ENCODE measurements around the gene HOXB7. TPM values are rescaled to one million over a fixed set of nuclear protein-coding genes. Genes with fewer than 3 reads are reported as not detected.

HOXB7 gene
- total RNA-seq, 1 experiment from 2014 or later, result 28.2 TPM

DNA sequence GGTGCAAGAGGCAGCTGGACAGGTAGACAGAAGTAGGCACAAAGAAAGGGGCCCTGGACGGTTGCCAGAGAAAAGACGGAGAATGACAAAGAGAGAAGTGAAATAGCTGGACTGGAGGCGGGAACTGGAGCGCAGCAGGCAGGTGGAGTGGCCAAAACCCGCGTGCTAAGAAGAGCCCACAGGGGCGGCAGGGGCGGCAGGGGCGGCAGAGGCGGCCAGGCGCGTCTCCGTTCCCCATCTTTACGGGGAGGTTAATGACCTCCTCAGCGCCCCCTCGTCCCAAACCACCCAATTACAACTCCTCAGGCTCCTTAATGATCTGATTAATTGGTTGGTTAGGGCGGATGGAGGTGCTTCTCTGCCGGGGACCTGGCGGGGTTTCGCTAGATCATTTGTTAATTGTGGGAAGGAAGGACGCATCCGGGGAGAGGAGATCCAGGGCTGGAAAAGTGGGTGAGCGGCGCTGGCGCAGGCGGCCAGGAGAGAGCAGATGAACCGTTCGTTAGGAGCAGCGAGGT, 30.8 kb upstream of the HOXB7 start:
- H3K36me3 ChIP-seq (ENCODE audit: low read depth), result no peaks in the 10 kb centered on the region
- no peaks in the 10 kb centered on the region for H4K20me1 ChIP-seq (ENCODE audit: insufficient read depth)
- no peak for DNase-seq
- no peaks in the 10 kb centered on the region for H3K79me2 ChIP-seq (ENCODE audit: low read depth)
- H3K4me1 ChIP-seq (replicated peaks; ENCODE audit: insufficient read depth), result no peaks in the 10 kb centered on the region
- no TSS peak for BruUV-seq (replicated peaks)
- no peak overlapping the region for H3K4me3 ChIP-seq
- no peaks in the 10 kb centered on the region for H3F3A ChIP-seq (ENCODE audit: insufficient read depth, low read depth)
- H2AFZ ChIP-seq, result no peak overlapping the region
- ChIA-PET CTCF (no interaction called here), POLR2A (ENCODE audit: unreplicated experiment) (no interaction called here)
- no peaks in the 10 kb centered on the region for H3K9me3 ChIP-seq (ENCODE audit: insufficient read depth, low read depth)
- no peak overlapping the region for H3K4me2 ChIP-seq
- TF ChIP-seq, protein P1, sequence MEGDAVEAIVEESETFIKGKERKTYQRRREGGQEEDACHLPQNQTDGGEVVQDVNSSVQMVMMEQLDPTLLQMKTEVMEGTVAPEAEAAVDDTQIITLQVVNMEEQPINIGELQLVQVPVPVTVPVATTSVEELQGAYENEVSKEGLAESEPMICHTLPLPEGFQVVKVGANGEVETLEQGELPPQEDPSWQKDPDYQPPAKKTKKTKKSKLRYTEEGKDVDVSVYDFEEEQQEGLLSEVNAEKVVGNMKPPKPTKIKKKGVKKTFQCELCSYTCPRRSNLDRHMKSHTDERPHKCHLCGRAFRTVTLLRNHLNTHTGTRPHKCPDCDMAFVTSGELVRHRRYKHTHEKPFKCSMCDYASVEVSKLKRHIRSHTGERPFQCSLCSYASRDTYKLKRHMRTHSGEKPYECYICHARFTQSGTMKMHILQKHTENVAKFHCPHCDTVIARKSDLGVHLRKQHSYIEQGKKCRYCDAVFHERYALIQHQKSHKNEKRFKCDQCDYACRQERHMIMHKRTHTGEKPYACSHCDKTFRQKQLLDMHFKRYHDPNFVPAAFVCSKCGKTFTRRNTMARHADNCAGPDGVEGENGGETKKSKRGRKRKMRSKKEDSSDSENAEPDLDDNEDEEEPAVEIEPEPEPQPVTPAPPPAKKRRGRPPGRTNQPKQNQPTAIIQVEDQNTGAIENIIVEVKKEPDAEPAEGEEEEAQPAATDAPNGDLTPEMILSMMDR (conservative IDR thresholded peaks at IDR 0.05), result no peak
- TF ChIP-seq EZH2 (IDR thresholded peaks at IDR 0.05; ENCODE audit: low read depth), result no peak
- H3K27ac ChIP-seq, result no peak overlapping the region
- intact Hi-C loops (cut with micrococcal nuclease; ENCODE audit: unreplicated experiment), result no loop called here
- H3K9me2 ChIP-seq (ENCODE audit: insufficient read depth), result no peaks in the 10 kb centered on the region
- peaks cover 90% of the 10 kb centered on the region for H3K27me3 ChIP-seq (ENCODE audit: insufficient read depth, low read depth)

DNA sequence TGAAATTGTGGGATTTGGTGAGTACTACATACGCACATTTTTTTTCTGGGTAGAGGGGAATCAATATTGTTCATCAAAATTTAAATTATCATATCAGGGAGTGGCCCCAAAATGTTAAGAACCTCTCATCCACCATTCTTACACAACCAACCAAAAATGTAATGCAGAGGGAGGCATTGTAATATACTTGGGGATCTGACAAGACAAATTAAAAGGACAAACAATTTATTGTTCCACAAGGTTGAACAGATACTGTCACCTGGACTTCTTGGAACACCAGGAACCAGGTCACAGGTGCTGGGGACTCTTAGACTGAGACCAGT, 30.0 kb upstream of the HOXB7 start:
- ChIA-PET CTCF (no interaction called here), POLR2A (ENCODE audit: unreplicated experiment) (no interaction called here)
- Histone ChIP-seq H3K4me3 (no peak overlapping the region), H2AFZ (no peak overlapping the region), H3K27me3 (ENCODE audit: insufficient read depth, low read depth) (peaks cover 88% of the 10 kb centered on the region), H3F3A (ENCODE audit: insufficient read depth, low read depth) (no peaks in the 10 kb centered on the region), H3K4me1 (replicated peaks; ENCODE audit: insufficient read depth) (no peaks in the 10 kb centered on the region), H3K4me2 (no peak overlapping the region), H3K79me2 (ENCODE audit: low read depth) (no peaks in the 10 kb centered on the region), H3K27ac (no peak overlapping the region), H3K36me3 (ENCODE audit: low read depth) (no peaks in the 10 kb centered on the region), H3K9me3 (ENCODE audit: insufficient read depth, low read depth) (no peaks in the 10 kb centered on the region), H4K20me1 (ENCODE audit: insufficient read depth) (no peaks in the 10 kb centered on the region), H3K9me2 (ENCODE audit: insufficient read depth) (no peaks in the 10 kb centered on the region)
- no TSS peak for BruUV-seq (replicated peaks)
- no peak for DNase-seq
- intact Hi-C loops (cut with micrococcal nuclease; ENCODE audit: unreplicated experiment), result no loop called here
- TF ChIP-seq, protein P1 (conservative IDR thresholded peaks at IDR 0.05), result no peak
- no peak for TF ChIP-seq EZH2 (IDR thresholded peaks at IDR 0.05; ENCODE audit: low read depth)

DNA sequence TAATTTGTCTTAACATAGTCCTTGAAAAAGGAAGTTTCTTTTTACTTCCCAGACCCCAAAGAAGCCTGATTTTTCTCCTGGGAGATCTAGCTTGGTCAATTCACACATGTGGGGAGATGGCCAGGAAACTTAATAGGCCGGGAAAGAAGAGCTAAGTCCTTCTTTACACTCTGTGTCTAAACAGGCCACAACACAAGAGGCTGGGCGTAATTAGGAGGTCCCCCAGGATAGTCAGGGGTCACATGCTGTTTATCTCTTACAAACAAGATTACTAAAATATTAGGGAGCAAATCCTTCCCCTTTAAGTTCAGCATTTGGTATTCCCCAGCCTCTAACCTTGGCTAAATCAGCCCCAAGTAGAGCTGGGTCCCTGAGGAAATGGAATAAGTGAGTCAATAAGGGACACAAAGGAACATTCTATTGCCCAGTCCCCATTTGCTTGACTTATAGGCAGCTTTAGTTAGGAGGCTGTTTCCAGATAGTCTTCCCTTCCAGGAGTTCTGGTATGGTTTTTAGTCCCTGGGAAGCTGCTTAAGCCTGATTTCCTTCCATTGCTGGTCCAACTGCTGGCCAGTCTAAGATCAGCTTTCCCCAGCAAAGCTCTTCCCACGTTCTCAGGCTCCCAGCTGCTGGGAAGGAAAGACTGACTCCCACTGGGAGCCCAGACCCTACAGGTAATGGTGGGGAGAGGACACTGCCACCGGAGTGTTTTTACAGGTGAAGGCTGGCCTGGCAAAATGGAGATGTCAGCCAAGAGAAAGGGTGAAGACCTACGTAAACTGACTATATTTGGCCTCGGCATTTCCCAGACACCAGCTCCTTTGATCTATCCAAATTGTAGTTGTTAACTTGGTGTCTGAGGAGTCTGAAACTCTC, 29.4 kb upstream of the HOXB7 start:
- BruUV-seq (replicated peaks), result no TSS peak
- DNase-seq, result no peak

More for the DNA sequence above, 29.4 kb upstream of the HOXB7 start:
- Histone ChIP-seq H4K20me1 (ENCODE audit: insufficient read depth) (no peaks in the 10 kb centered on the region), H3K9me3 (ENCODE audit: insufficient read depth, low read depth) (no peaks in the 10 kb centered on the region), H3K36me3 (ENCODE audit: low read depth) (no peaks in the 10 kb centered on the region), H3F3A (ENCODE audit: insufficient read depth, low read depth) (no peaks in the 10 kb centered on the region), H3K4me3 (no peak overlapping the region), H3K9me2 (ENCODE audit: insufficient read depth) (no peaks in the 10 kb centered on the region), H3K79me2 (ENCODE audit: low read depth) (no peaks in the 10 kb centered on the region), H2AFZ (no peak overlapping the region), H3K4me1 (replicated peaks; ENCODE audit: insufficient read depth) (no peaks in the 10 kb centered on the region), H3K27ac (no peak overlapping the region), H3K4me2 (no peak overlapping the region), H3K27me3 (ENCODE audit: insufficient read depth, low read depth) (peaks cover 88% of the 10 kb centered on the region)
- POLR2A ChIA-PET (ENCODE audit: unreplicated experiment), result no interaction called here
- TF ChIP-seq, protein P1 (conservative IDR thresholded peaks at IDR 0.05), result no peak
- no peak for TF ChIP-seq EZH2 (IDR thresholded peaks at IDR 0.05; ENCODE audit: low read depth)
- intact Hi-C loops (cut with micrococcal nuclease; ENCODE audit: unreplicated experiment), result no loop called here
- CTCF ChIA-PET, result no interaction called here
